GM11168 (cell line): ENCODE results near the gene DSG4.

Experiments
- in situ Hi-C: fragments of 300-500 bp; cut with MboI; formaldehyde crosslinking; loops from one replicate; pipeline ENCODE4 v1.12.0; 2022; ENCODE audit warnings: low sequenced_read_pairs; ENCODE audit not compliant: unreplicated experiment

Gene DSG4

GRCh38 chr18:31444142-31444541, 67.6 kb downstream of the DSG4 start:
- in situ Hi-C loops = no loop called here

DNA sequence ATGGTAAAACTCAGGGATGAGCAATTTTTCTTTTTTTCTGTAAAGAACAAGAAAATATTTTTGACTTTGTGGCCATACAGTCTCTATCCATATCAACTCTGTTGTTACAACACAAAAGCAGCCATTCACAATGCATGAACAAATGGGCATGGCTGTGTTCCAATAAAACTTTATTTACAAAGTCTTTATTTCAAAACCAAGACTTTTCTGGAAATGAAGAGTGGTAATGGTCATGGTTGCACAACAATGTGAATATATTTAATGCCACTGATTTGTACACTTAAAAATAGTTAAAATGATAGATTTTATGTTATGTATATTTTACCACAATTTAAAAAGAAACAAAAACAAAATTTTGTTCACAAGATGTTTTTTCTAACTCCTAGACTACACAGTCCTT, 69.3 kb downstream of the DSG4 start:
- in situ Hi-C loops = no loop called here

DNA sequence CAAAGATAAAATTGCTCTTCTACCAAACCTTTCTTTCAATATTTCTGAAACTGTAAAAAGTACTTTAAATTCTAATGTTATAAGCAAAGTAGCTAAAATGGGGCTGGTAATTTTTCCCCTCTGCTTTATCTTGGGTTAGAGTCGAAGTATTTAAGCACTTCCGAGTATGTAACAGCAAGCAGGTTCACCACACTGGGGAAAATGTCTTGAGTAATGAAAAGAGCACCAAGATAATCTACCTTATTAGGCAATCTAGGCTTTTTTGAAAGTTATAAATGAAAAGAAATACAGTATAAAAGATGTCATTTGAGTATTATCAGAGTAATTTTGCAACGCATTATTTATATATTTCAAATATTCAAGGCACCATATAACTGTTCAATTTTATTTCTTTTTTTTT, 70.3 kb downstream of the DSG4 start:
- in situ Hi-C loops = no loop called here

GRCh38 chr18:31447530-31448191, 71.1 kb downstream of the DSG4 start, which contains the start of gene DSG3:
TSS of gene DSG3 (plus strand) at chr18:31447741. CDS start at chr18:31447878, 137 bp downstream.
- in situ Hi-C loops = no loop called here

DNA sequence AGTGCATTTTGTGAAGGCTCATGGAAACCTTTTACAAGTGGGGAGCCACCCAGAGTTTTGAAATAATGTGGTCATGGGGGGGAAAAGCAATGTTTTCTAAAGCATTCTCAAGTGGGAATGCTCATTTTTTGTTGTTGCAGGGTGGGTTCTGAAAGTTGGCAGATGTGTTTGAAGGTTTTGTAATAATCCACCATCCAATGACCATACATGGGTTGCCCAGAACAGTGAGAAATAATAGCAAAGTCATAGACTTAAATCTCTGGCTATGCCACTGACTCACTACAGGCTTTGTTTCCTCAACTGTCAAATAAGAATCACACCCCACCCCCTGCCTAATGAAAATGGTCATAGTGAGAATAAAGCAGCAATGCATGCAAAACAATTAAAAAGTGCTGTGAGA, 73.8 kb downstream of the DSG4 start:
- in situ Hi-C loops = no loop called here

DNA sequence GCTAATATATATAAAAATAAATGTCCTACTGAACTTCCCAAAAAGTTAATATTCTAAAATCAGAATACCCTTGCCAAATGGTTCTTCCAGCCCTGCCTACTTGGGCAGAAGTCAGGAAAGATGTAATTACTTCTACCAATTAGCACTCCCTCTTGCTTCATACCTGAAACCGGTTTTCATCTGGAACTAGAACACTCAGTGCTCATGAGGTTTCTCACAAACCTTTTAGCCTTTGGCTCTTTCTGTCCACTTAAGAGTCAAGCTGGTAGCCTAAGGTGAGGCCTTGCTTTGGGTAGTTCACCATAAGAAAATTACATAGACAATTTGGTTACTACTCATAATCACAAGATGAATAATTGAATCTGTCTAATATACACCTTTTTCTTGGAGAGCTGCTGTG, 75.0 kb downstream of the DSG4 start:
- in situ Hi-C loops = no loop called here

- in situ Hi-C loops = no loop called here
Observed at GRCh38 chr18:31454066-31454708, 77.6 kb downstream of the DSG4 start.
